Vagina (tissue), 2 donors: ENCODE measurements around the gene SORCS1. TPM values are rescaled to one million over a fixed set of nuclear protein-coding genes. Genes with fewer than 3 reads are reported as not detected.

Source experiments
- DNase-seq, 2 donors: peaks; one replicate each; pipeline ENCODE4 v3.0.0-alpha.2; 2017; ENCODE audit errors: extremely low spot score in 2 of 2
- H3K27ac ChIP-seq: fragments of 200-600 bp; sonication (generic); one replicate; pipeline ENCODE4 v1.5.1; 2019
- H3K27me3 ChIP-seq: fragments of 200-600 bp; sonication (generic); one replicate; pipeline ENCODE4 v1.5.1; 2019
- H3K36me3 ChIP-seq, 2 donors: fragments of 200-600 bp; sonication (generic); one replicate each; pipeline ENCODE4 v1.5.1; 2017 to 2019
- H3K4me1 ChIP-seq: fragments of 200-600 bp; sonication (generic); one replicate; pipeline ENCODE4 v1.5.1; 2019
- H3K4me3 ChIP-seq, 2 donors: fragments of 200-600 bp; sonication (generic); 1 replicate in 1 of 2; 2 replicates in 1 of 2; pipeline ENCODE4 v1.5.1; 2016 to 2019
- H3K9me3 ChIP-seq: fragments of 200-600 bp; sonication (generic); one replicate; pipeline ENCODE4 v1.5.1; 2019
- CTCF ChIP-seq, 3 experiments: fragments of 450-650 bp in 2 of 3; fragments of 200-600 bp in 1 of 3; sonication (generic) in 1 of 3; IDR thresholded peaks; one replicate each; pipeline ENCODE4 v1.5.1; 2017 to 2019; ENCODE audit warnings: antibody characterized with exemption in 3 of 3, mild to moderate bottlenecking in 2 of 3, moderate library complexity in 2 of 3
- POLR2A ChIP-seq, 2 donors: fragments of 450-650 bp; IDR thresholded peaks; one replicate each; pipeline ENCODE4 v1.6.1; 2017; ENCODE audit warnings: antibody characterized with exemption in 2 of 2, mild to moderate bottlenecking in 2 of 2, moderate library complexity in 2 of 2
- POLR2AphosphoS5 ChIP-seq, 2 donors: sonication (generic); formaldehyde crosslinking; IDR thresholded peaks; one replicate each; pipeline ENCODE4 v1.9.0; 2017; ENCODE audit warnings: antibody characterized with exemption in 2 of 2, mild to moderate bottlenecking in 2 of 2, low read depth in 1 of 2; ENCODE audit not compliant: insufficient read depth in 1 of 2
- intact Hi-C: fragments of 100-400 bp; cut with DNase I; formaldehyde crosslinking; loops from one replicate; pipeline ENCODE4 v1.15.1; 2023
- total RNA-seq: library from RNA; depleted of rRNA; stranded (reverse); fragments of >200 nt; gene quantifications from one replicate; pipeline ENCODE4 v1.2.3, GENCODE V29; 2016

SORCS1 gene
- total RNA-seq, 1 donor from 2014 or later, result 5.9 TPM

GRCh38 chr10:107168738-107169137 lies 4.2 kb upstream of the SORCS1 start:
- peaks cover 4% of the 10 kb centered on the region for H3K27me3 ChIP-seq
- no peaks in the 10 kb centered on the region for H3K36me3 ChIP-seq
- H3K9me3 ChIP-seq, result no peaks in the 10 kb centered on the region
- no peak for DNase-seq
- H3K4me1 ChIP-seq, result no peaks in the 10 kb centered on the region
- intact Hi-C loops, result no loop called here
- TF ChIP-seq POLR2A (IDR thresholded peaks at IDR 0.05) (no peak), CTCF (IDR thresholded peaks at IDR 0.05) (no peak), POLR2AphosphoS5 (IDR thresholded peaks at IDR 0.05; ENCODE audit: insufficient read depth in 1 of 2, low read depth in 1 of 2) (no peak)
- H3K4me3 ChIP-seq, result no peak overlapping the region
- H3K27ac ChIP-seq, result no peak overlapping the region

- DNase-seq, result no peak
- H3K36me3 ChIP-seq, result no peaks in the 10 kb centered on the region
- no peak overlapping the region for H3K4me3 ChIP-seq
- H3K27me3 ChIP-seq, result peaks cover 4% of the 10 kb centered on the region
- H3K27ac ChIP-seq, result no peak overlapping the region
- H3K4me1 ChIP-seq, result no peaks in the 10 kb centered on the region
- no peak for TF ChIP-seq POLR2A (IDR thresholded peaks at IDR 0.05)
- TF ChIP-seq CTCF (IDR thresholded peaks at IDR 0.05), result no peak
- no peak for TF ChIP-seq POLR2AphosphoS5 (IDR thresholded peaks at IDR 0.05; ENCODE audit: insufficient read depth in 1 of 2, low read depth in 1 of 2)
- no peaks in the 10 kb centered on the region for H3K9me3 ChIP-seq
- intact Hi-C loops, result no loop called here
Measured at GRCh38 chr10:107166403-107166802, 1.9 kb upstream of the SORCS1 start.

GRCh38 chr10:107164992-107165391 lies 486 bp upstream of the SORCS1 start:
- no peaks in the 10 kb centered on the region for H3K4me1 ChIP-seq
- peak overlapping the region; percentile 22 to 52 for H3K4me3 ChIP-seq
- peaks cover 4% of the 10 kb centered on the region for H3K27me3 ChIP-seq
- intact Hi-C loops, result no loop called here
- no peak for DNase-seq
- H3K27ac ChIP-seq, result no peak overlapping the region
- H3K36me3 ChIP-seq, result no peaks in the 10 kb centered on the region
- TF ChIP-seq POLR2A (IDR thresholded peaks at IDR 0.05) (no peak), CTCF (IDR thresholded peaks at IDR 0.05) (no peak), POLR2AphosphoS5 (IDR thresholded peaks at IDR 0.05; ENCODE audit: insufficient read depth in 1 of 2, low read depth in 1 of 2) (no peak)
- no peaks in the 10 kb centered on the region for H3K9me3 ChIP-seq

GRCh38 chr10:107163076-107163855 lies 1.2 kb downstream of the SORCS1 start:
- Histone ChIP-seq H3K36me3 (no peaks in the 10 kb centered on the region), H3K27ac (peak overlapping the region; percentile 20), H3K9me3 (no peaks in the 10 kb centered on the region), H3K27me3 (peaks cover 4% of the 10 kb centered on the region), H3K4me1 (no peaks in the 10 kb centered on the region), H3K4me3 (peak overlapping the region; percentile 34 to 52)
- intact Hi-C loops, result no loop called here
- DNase-seq, result no peak
- TF ChIP-seq CTCF (IDR thresholded peaks at IDR 0.05) (no peak), POLR2A (IDR thresholded peaks at IDR 0.05) (no peak), POLR2AphosphoS5 (IDR thresholded peaks at IDR 0.05; ENCODE audit: insufficient read depth in 1 of 2, low read depth in 1 of 2) (no peak)

GRCh38 chr10:107160866-107161265 lies 3.6 kb downstream of the SORCS1 start:
- peaks cover 4% of the 10 kb centered on the region for H3K27me3 ChIP-seq

More at GRCh38 chr10:107160866-107161265, 3.6 kb downstream of the SORCS1 start:
- no peak for DNase-seq
- TF ChIP-seq POLR2AphosphoS5 (IDR thresholded peaks at IDR 0.05; ENCODE audit: insufficient read depth in 1 of 2, low read depth in 1 of 2) (no peak), POLR2A (IDR thresholded peaks at IDR 0.05) (no peak), CTCF (IDR thresholded peaks at IDR 0.05) (no peak)
- H3K4me1 ChIP-seq, result no peaks in the 10 kb centered on the region
- H3K9me3 ChIP-seq, result no peaks in the 10 kb centered on the region
- H3K4me3 ChIP-seq, result no peak overlapping the region
- intact Hi-C loops, result no loop called here
- no peak overlapping the region for H3K27ac ChIP-seq
- no peaks in the 10 kb centered on the region for H3K36me3 ChIP-seq
